H9 (cell line): ENCODE measurements around the gene PLGRKT. TPM values are rescaled to one million over a fixed set of nuclear protein-coding genes. Genes with fewer than 3 reads are reported as not detected.

ENCODE experiments used
- DNase-seq: peaks from one replicate; pipeline ENCODE4 v3.0.0-alpha.2; 2017
- H2AFZ ChIP-seq: one replicate; pipeline ENCODE4 v1.6.1; 2013; ENCODE audit warnings: mild to moderate bottlenecking, low read length, control low read depth, moderate library complexity
- H2AK5ac ChIP-seq: 2 replicates; pipeline ENCODE4 v1.6.1; 2013; ENCODE audit warnings: low read length, control low read depth, mixed read lengths; ENCODE audit not compliant: insufficient read length
- H2BK120ac ChIP-seq: one replicate; pipeline ENCODE4 v1.6.1; 2013; ENCODE audit warnings: low read depth, mild to moderate bottlenecking, low read length, control low read depth, inconsistent platforms; ENCODE audit not compliant: poor library complexity, severe bottlenecking
- H2BK12ac ChIP-seq: 2 replicates; pipeline ENCODE4 v1.6.1; 2013; ENCODE audit warnings: low read length, control low read depth, mixed read lengths, low read depth; ENCODE audit not compliant: insufficient read length
- H2BK15ac ChIP-seq: 2 replicates; pipeline ENCODE4 v1.6.1; 2013; ENCODE audit warnings: low read depth, low read length, control low read depth
- H2BK20ac ChIP-seq: one replicate; pipeline ENCODE4 v1.6.1; 2013; ENCODE audit warnings: low read depth, mild to moderate bottlenecking, low read length, control low read depth, inconsistent platforms; ENCODE audit not compliant: poor library complexity, severe bottlenecking
- H2BK5ac ChIP-seq: 2 replicates; pipeline ENCODE4 v1.6.1; 2013; ENCODE audit warnings: low read length, control low read depth, mixed read lengths; ENCODE audit not compliant: insufficient read length
- H3K14ac ChIP-seq: 2 replicates; pipeline ENCODE4 v1.6.1; 2013; ENCODE audit warnings: low read length, control low read depth; ENCODE audit not compliant: insufficient read depth
- H3K18ac ChIP-seq: 2 replicates; pipeline ENCODE4 v1.6.1; 2013; ENCODE audit warnings: low read depth, mild to moderate bottlenecking, mixed read lengths, low read length, control low read depth; ENCODE audit not compliant: insufficient read length
- H3K23ac ChIP-seq: 2 replicates; pipeline ENCODE4 v1.6.1; 2013; ENCODE audit warnings: low read length, control low read depth, mixed read lengths, low read depth; ENCODE audit not compliant: insufficient read length
- H3K23me2 ChIP-seq: 2 replicates; pipeline ENCODE4 v1.6.1; 2013; ENCODE audit warnings: low read depth, mild to moderate bottlenecking, mixed read lengths, low read length, control low read depth; ENCODE audit not compliant: insufficient read length, poor library complexity, severe bottlenecking
- H3K27ac ChIP-seq: 2 replicates; pipeline ENCODE4 v1.5.1; 2013; ENCODE audit warnings: low read length, control low read depth, mixed read lengths, low read depth; ENCODE audit not compliant: insufficient read length
- H3K27me3 ChIP-seq: 2 replicates; pipeline ENCODE4 v1.6.1; 2013; ENCODE audit warnings: low read length, control low read depth, inconsistent platforms; ENCODE audit not compliant: insufficient read depth
- H3K4ac ChIP-seq: 2 replicates; pipeline ENCODE4 v1.6.1; 2013; ENCODE audit warnings: low read depth, mild to moderate bottlenecking, control low read depth, inconsistent platforms, low read length, moderate library complexity
- H3K4me1 ChIP-seq: 2 replicates; pipeline ENCODE4 v1.6.1; 2013; ENCODE audit warnings: low read length, control low read depth, inconsistent platforms; ENCODE audit not compliant: insufficient read depth
- H3K4me2 ChIP-seq: 2 replicates; pipeline ENCODE4 v1.6.1; 2013; ENCODE audit warnings: low read length, control low read depth, mixed read lengths; ENCODE audit not compliant: insufficient read length, insufficient read depth
- H3K56ac ChIP-seq: 2 replicates; pipeline ENCODE4 v1.6.1; 2013; ENCODE audit warnings: low read depth, mild to moderate bottlenecking, mixed read lengths, low read length, control low read depth; ENCODE audit not compliant: insufficient read length
- H3K79me1 ChIP-seq: 2 replicates; pipeline ENCODE4 v1.6.1; 2013; ENCODE audit warnings: low read depth, mild to moderate bottlenecking, moderate library complexity, low read length, control low read depth, inconsistent platforms; ENCODE audit not compliant: insufficient read depth, poor library complexity, severe bottlenecking
- H3K79me2 ChIP-seq: 2 replicates; pipeline ENCODE4 v1.6.1; 2013; ENCODE audit warnings: low read length, control low read depth, inconsistent platforms; ENCODE audit not compliant: insufficient read depth
- H3K9ac ChIP-seq: 2 replicates; pipeline ENCODE4 v1.6.1; 2013; ENCODE audit warnings: low read length, control low read depth, mixed read lengths; ENCODE audit not compliant: insufficient read length; ENCODE audit errors: extremely low read depth
- H3K9me3 ChIP-seq: one replicate; pipeline ENCODE4 v1.6.1; 2013; ENCODE audit warnings: low read depth, low read length, inconsistent platforms; ENCODE audit not compliant: control insufficient read depth
- H3T11ph ChIP-seq: one replicate; pipeline ENCODE4 v1.6.1; 2013; ENCODE audit warnings: mild to moderate bottlenecking, low read length, control low read depth, inconsistent platforms
- H4K20me1 ChIP-seq: one replicate; pipeline ENCODE4 v1.6.1; 2013; ENCODE audit not compliant: control insufficient read depth, insufficient read length, insufficient read depth
- H4K5ac ChIP-seq: 2 replicates; pipeline ENCODE4 v1.6.1; 2013; ENCODE audit warnings: low read depth, mild to moderate bottlenecking, mixed read lengths, low read length, control low read depth; ENCODE audit not compliant: insufficient read length
- H4K8ac ChIP-seq: replicated peaks from 2 replicates; pipeline ENCODE4 v1.6.1; 2013; ENCODE audit warnings: low read length, control low read depth, mixed read lengths, low read depth; ENCODE audit not compliant: insufficient read length
- H4K91ac ChIP-seq: 2 replicates; pipeline ENCODE4 v1.6.1; 2013; ENCODE audit warnings: low read depth, mild to moderate bottlenecking, moderate library complexity, mixed read lengths, low read length, control low read depth; ENCODE audit not compliant: insufficient read length
- H3K27ac Mint-ChIP-seq, 3 experiments: 2 replicates in 2 of 3; 3 replicates in 1 of 3; pipeline ENCODE4 v1.8.0; 2020 to 2021; ENCODE audit warnings: mixed read lengths in 3 of 3, mild to moderate bottlenecking in 1 of 3, moderate library complexity in 1 of 3
- H3K27me3 Mint-ChIP-seq: 2 replicates; pipeline ENCODE4 v1.8.0; 2021; ENCODE audit warnings: low read depth, mild to moderate bottlenecking, moderate library complexity, mixed read lengths
- H3K36me3 Mint-ChIP-seq, 3 experiments: 2 replicates in 2 of 3; 3 replicates in 1 of 3; pipeline ENCODE4 v1.8.0; 2020 to 2021; ENCODE audit warnings: low read depth in 3 of 3, mixed read lengths in 3 of 3; ENCODE audit not compliant: insufficient read depth in 1 of 3
- H3K4me1 Mint-ChIP-seq, 2 experiments: 2 replicates each; pipeline ENCODE4 v1.8.0; 2020; ENCODE audit warnings: mixed read lengths in 2 of 2
- H3K4me3 Mint-ChIP-seq, 2 experiments: 2 replicates in 1 of 2; 3 replicates in 1 of 2; pipeline ENCODE4 v1.8.0; 2020 to 2021; ENCODE audit warnings: mild to moderate bottlenecking in 2 of 2, mixed read lengths in 2 of 2, moderate library complexity in 1 of 2
- H3K9me3 Mint-ChIP-seq, 2 experiments: 2 replicates in 1 of 2; 3 replicates in 1 of 2; pipeline ENCODE4 v1.8.0; 2020; ENCODE audit warnings: mild to moderate bottlenecking in 2 of 2, mixed read lengths in 2 of 2, moderate library complexity in 1 of 2
- WGBS: extraction: QIAGEN DNeasy Blood & Tissue Kit; methylation state at CpG from one replicate; pipeline ENCODE4 v1.1.7; 2013; ENCODE audit warnings: missing lambda C conversion rate, low lambda C conversion rate, mixed read lengths; ENCODE audit not compliant: insufficient read length; ENCODE audit errors: extremely low coverage; 5-methylcytosine and 5-hydroxymethylcytosine counted together
- total RNA-seq: library from RNA; stranded (reverse); gene quantifications from 2 replicates; pipeline ENCODE4 v1.2.1, GENCODE V29; 2021
- TF ChIP-seq, protein P1 (sequence below): fragments of 200-600 bp; sonication (generic); conservative IDR thresholded peaks from 3 replicates; pipeline ENCODE4 v1.8.0; 2021; ENCODE audit warnings: antibody characterized with exemption, mild to moderate bottlenecking

The PLGRKT gene
- total RNA-seq, 1 experiment from 2014 or later = 19.6 TPM

GRCh38 chr9:5425006-5425628 is 12.6 kb downstream of the PLGRKT start:
- Histone ChIP-seq H3K56ac (no peak overlapping the region), H2BK5ac (no peak overlapping the region), H4K5ac (no peak overlapping the region), H3T11ph (no peak overlapping the region), H4K8ac (no peak overlapping the region), H3K79me2 (no peaks in the 10 kb centered on the region), H2BK20ac (no peak overlapping the region), H3K9me3 (no peaks in the 10 kb centered on the region), H3K23me2 (no peaks in the 10 kb centered on the region), H3K27me3 (no peaks in the 10 kb centered on the region), H4K91ac (no peak overlapping the region), H3K23ac (no peak overlapping the region), H2BK12ac (no peak overlapping the region), H3K79me1 (no peaks in the 10 kb centered on the region), H4K20me1 (no peaks in the 10 kb centered on the region), H2AK5ac (no peak overlapping the region), H3K18ac (no peak overlapping the region), H2BK120ac (no peak overlapping the region), H3K9ac (no peak overlapping the region), H3K4me2 (no peak overlapping the region), H3K27ac (no peak overlapping the region), H3K14ac (no peak overlapping the region), H3K4me1 (no peaks in the 10 kb centered on the region), H3K4ac (no peak overlapping the region), H2BK15ac (no peak overlapping the region), H2AFZ (no peak overlapping the region)
- no peak overlapping the region for H3K4me3 Mint-ChIP-seq
- no peak for DNase-seq
- WGBS = no CpG with 5 or more reads among the region's 2 CpGs
- no peak overlapping the region for H3K27ac Mint-ChIP-seq
- no peaks in the 10 kb centered on the region for H3K9me3 Mint-ChIP-seq
- H3K27me3 Mint-ChIP-seq = no peaks in the 10 kb centered on the region
- H3K36me3 Mint-ChIP-seq = no peaks in the 10 kb centered on the region
- H3K4me1 Mint-ChIP-seq = peaks cover 7 to 11% of the 10 kb centered on the region in 2 experiments
- TF ChIP-seq, protein P1, sequence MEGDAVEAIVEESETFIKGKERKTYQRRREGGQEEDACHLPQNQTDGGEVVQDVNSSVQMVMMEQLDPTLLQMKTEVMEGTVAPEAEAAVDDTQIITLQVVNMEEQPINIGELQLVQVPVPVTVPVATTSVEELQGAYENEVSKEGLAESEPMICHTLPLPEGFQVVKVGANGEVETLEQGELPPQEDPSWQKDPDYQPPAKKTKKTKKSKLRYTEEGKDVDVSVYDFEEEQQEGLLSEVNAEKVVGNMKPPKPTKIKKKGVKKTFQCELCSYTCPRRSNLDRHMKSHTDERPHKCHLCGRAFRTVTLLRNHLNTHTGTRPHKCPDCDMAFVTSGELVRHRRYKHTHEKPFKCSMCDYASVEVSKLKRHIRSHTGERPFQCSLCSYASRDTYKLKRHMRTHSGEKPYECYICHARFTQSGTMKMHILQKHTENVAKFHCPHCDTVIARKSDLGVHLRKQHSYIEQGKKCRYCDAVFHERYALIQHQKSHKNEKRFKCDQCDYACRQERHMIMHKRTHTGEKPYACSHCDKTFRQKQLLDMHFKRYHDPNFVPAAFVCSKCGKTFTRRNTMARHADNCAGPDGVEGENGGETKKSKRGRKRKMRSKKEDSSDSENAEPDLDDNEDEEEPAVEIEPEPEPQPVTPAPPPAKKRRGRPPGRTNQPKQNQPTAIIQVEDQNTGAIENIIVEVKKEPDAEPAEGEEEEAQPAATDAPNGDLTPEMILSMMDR = peak; percentile 75
